PFSK-1 (cell line): ENCODE measurements around the gene TM9SF3.

Experiments used
- FOXP2 ChIP-seq: optimal IDR thresholded peaks from 2 replicates; pipeline ENCODE3; 2011; ENCODE audit warnings: borderline replicate concordance, control low read depth, inconsistent platforms; ENCODE audit not compliant: insufficient read depth; ENCODE audit errors: extremely low read length, extremely low read depth
- POLR2AphosphoS5 ChIP-seq: IDR thresholded peaks from 2 replicates; pipeline ENCODE4 v1.6.1; 2012; ENCODE audit warnings: low read depth, mild to moderate bottlenecking, control low read depth, low read length, moderate library complexity
- SIN3A ChIP-seq: IDR thresholded peaks from 2 replicates; pipeline ENCODE4 v1.6.1; 2012; ENCODE audit warnings: mild to moderate bottlenecking, low read length, moderate library complexity, borderline replicate concordance; ENCODE audit not compliant: insufficient read depth
- TAF1 ChIP-seq: IDR thresholded peaks from 2 replicates; pipeline ENCODE4 v1.6.1; 2012; ENCODE audit warnings: low read length, control low read depth, borderline replicate concordance; ENCODE audit not compliant: insufficient read depth
- TF ChIP-seq, protein P1 (sequence below), 2 experiments: IDR thresholded peaks; 2 replicates each; pipeline versions ENCODE4 v1.6.1 to v1.8.0; 2011 to 2012; ENCODE audit warnings: low read depth in 2 of 2, low read length in 2 of 2, control low read depth in 1 of 2, inconsistent platforms in 1 of 2, mild to moderate bottlenecking in 1 of 2, moderate library complexity in 1 of 2; ENCODE audit not compliant: insufficient read depth in 1 of 2

TM9SF3 gene

GRCh38 chr10:96491303-96491702 is 95.5 kb downstream of the TM9SF3 start:
- TF ChIP-seq SIN3A, result no peak
- no peak for TF ChIP-seq TAF1
- no peak for TF ChIP-seq FOXP2
- TF ChIP-seq POLR2AphosphoS5, result no peak
- TF ChIP-seq, protein P1, sequence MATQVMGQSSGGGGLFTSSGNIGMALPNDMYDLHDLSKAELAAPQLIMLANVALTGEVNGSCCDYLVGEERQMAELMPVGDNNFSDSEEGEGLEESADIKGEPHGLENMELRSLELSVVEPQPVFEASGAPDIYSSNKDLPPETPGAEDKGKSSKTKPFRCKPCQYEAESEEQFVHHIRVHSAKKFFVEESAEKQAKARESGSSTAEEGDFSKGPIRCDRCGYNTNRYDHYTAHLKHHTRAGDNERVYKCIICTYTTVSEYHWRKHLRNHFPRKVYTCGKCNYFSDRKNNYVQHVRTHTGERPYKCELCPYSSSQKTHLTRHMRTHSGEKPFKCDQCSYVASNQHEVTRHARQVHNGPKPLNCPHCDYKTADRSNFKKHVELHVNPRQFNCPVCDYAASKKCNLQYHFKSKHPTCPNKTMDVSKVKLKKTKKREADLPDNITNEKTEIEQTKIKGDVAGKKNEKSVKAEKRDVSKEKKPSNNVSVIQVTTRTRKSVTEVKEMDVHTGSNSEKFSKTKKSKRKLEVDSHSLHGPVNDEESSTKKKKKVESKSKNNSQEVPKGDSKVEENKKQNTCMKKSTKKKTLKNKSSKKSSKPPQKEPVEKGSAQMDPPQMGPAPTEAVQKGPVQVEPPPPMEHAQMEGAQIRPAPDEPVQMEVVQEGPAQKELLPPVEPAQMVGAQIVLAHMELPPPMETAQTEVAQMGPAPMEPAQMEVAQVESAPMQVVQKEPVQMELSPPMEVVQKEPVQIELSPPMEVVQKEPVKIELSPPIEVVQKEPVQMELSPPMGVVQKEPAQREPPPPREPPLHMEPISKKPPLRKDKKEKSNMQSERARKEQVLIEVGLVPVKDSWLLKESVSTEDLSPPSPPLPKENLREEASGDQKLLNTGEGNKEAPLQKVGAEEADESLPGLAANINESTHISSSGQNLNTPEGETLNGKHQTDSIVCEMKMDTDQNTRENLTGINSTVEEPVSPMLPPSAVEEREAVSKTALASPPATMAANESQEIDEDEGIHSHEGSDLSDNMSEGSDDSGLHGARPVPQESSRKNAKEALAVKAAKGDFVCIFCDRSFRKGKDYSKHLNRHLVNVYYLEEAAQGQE (IDR thresholded peaks at IDR 0.05; ENCODE audit: insufficient read depth in 1 of 2, low read depth in 2 of 2, low read length in 2 of 2), result no peak

GRCh38 chr10:96488161-96488935 is 98.5 kb downstream of the TM9SF3 start:
- TF ChIP-seq SIN3A (no peak), POLR2AphosphoS5 (no peak)

GRCh38 chr10:96482815-96483588 is 103.8 kb downstream of the TM9SF3 start:
- TF ChIP-seq, protein P1 (IDR thresholded peaks at IDR 0.05; ENCODE audit: insufficient read depth in 1 of 2, low read depth in 2 of 2, low read length in 2 of 2), result no peak
- TF ChIP-seq POLR2AphosphoS5 (no peak), SIN3A (no peak), TAF1 (no peak), FOXP2 (no peak)

DNA sequence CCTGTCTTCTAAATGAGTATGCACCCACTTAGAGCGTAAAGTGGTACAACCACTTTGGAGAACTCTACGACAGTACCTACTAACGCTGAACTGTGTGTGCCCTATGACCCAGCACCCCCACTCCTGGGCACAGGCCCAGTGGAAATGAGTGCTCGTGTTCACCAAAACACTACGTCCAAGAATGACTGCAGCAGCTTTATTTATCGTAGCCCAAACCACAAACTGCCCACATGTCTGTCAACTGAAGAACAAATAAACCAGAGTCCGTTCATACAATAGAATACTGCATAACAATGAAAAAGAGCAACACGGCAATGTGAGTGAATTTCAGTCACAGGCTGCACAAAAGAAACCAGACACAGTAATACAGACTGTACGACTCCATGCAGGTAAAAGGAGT is 108.5 kb downstream of the TM9SF3 start:
- TF ChIP-seq, protein P1 (IDR thresholded peaks at IDR 0.05; ENCODE audit: insufficient read depth in 1 of 2, low read depth in 2 of 2, low read length in 2 of 2), result no peak
- TF ChIP-seq POLR2AphosphoS5 (no peak), FOXP2 (no peak), SIN3A (no peak), TAF1 (no peak)

DNA sequence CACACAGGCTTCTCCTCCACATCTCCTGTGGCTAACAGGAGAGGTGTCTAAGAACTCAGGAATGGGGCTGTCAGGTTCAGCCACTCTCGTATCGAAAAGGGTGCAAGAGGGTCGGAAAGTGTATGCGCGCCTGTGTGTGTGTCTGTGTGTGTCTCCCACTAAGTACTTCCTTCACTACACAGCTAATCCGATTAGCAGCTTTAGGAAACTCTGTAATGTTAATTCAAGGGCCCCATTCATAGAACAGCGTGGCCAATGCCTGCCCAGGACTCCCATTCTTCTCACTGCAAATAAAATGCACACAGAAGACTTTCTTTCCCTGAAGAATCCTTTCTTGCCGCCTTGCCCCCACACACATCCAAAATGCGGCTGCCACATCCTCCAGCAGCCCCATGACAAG is 112.9 kb downstream of the TM9SF3 start:
- no peak for TF ChIP-seq FOXP2
- TF ChIP-seq POLR2AphosphoS5, result no peak
- TF ChIP-seq TAF1, result no peak
- TF ChIP-seq, protein P1 (IDR thresholded peaks at IDR 0.05; ENCODE audit: insufficient read depth in 1 of 2, low read depth in 2 of 2, low read length in 2 of 2), result no peak
- no peak for TF ChIP-seq SIN3A
